Measurements from ENCODE around the gene HOXD3.

Gene HOXD3

GRCh38 chr2:176193048-176193447, 35.9 kb downstream of the HOXD3 start:
- DNase-seq (ENCODE audit: low read depth) = no peak
- H3K4me3 ChIP-seq (ENCODE audit: low read length) = no peak overlapping the region
- TF ChIP-seq CTCF (IDR thresholded peaks at IDR 0.05; ENCODE audit: insufficient read depth, low read depth, low read length, missing control alignments) = no peak

- DNase-seq (ENCODE audit: low read depth) = no peak
- no peak overlapping the region for H3K4me3 ChIP-seq (ENCODE audit: low read length)
- no peak for TF ChIP-seq CTCF (IDR thresholded peaks at IDR 0.05; ENCODE audit: insufficient read depth, low read depth, low read length, missing control alignments)
Measured at GRCh38 chr2:176199902-176200301, 42.8 kb downstream of the HOXD3 start.

GRCh38 chr2:176200971-176201370, 43.9 kb downstream of the HOXD3 start:
- H3K4me3 ChIP-seq (ENCODE audit: low read length) = no peak overlapping the region
- TF ChIP-seq CTCF (IDR thresholded peaks at IDR 0.05; ENCODE audit: insufficient read depth, low read depth, low read length, missing control alignments) = no peak
- DNase-seq (ENCODE audit: low read depth) = no peak

- DNase-seq (ENCODE audit: low read depth) = no peak
- no peak overlapping the region for H3K4me3 ChIP-seq (ENCODE audit: low read length)
- TF ChIP-seq CTCF (IDR thresholded peaks at IDR 0.05; ENCODE audit: insufficient read depth, low read depth, low read length, missing control alignments) = no peak
Measured at GRCh38 chr2:176202491-176202890, 45.4 kb downstream of the HOXD3 start.

GRCh38 chr2:176205126-176205525, 48.0 kb downstream of the HOXD3 start:
- no peak for TF ChIP-seq CTCF (IDR thresholded peaks at IDR 0.05; ENCODE audit: insufficient read depth, low read depth, low read length, missing control alignments)
- no peak for DNase-seq (ENCODE audit: low read depth)
- no peak overlapping the region for H3K4me3 ChIP-seq (ENCODE audit: low read length)

GRCh38 chr2:176206136-176206535, 49.0 kb downstream of the HOXD3 start:
- no peak for TF ChIP-seq CTCF (IDR thresholded peaks at IDR 0.05; ENCODE audit: insufficient read depth, low read depth, low read length, missing control alignments)
- no peak for DNase-seq (ENCODE audit: low read depth)
- H3K4me3 ChIP-seq (ENCODE audit: low read length) = no peak overlapping the region

- H3K4me3 ChIP-seq (ENCODE audit: low read length) = no peak overlapping the region
- DNase-seq (ENCODE audit: low read depth) = no peak
- TF ChIP-seq CTCF (IDR thresholded peaks at IDR 0.05; ENCODE audit: insufficient read depth, low read depth, low read length, missing control alignments) = no peak
Measured at GRCh38 chr2:176206682-176207081, 49.6 kb downstream of the HOXD3 start.
